WTC11 (cell line): ENCODE measurements around the gene CCR8. TPM values are rescaled to one million over a fixed set of nuclear protein-coding genes. Genes with fewer than 3 reads are reported as not detected.
A peak's percentile ranks its signal among the peaks of the same experiment; 100 is the strongest.

Experiments used
- ATAC-seq: fragments of 200-7000 bp; cut with Tn5 transposase; 2 replicates; pipeline ENCODE4 v1.10.0; 2021; ENCODE audit warnings: mild to moderate bottlenecking, moderate library complexity
- CTCF ChIA-PET: fragments of 300-600 bp; sonication (Branson Sonifier 250); formaldehyde crosslinking; loops from one replicate; lab custom pipeline; 2021; ENCODE audit warnings: antibody characterized with exemption; lab: Charles Lee
- POLR2A ChIA-PET: fragments of 350-600 bp; sonication (Branson Sonifier 250); formaldehyde crosslinking; loops from one replicate; lab custom pipeline; 2021; ENCODE audit warnings: antibody characterized with exemption; lab: Charles Lee
- DNase-seq: peaks from one replicate; pipeline ENCODE4 v3.0.0; 2021; ENCODE audit warnings: low spot score
- H3K27ac Mint-ChIP-seq: 2 replicates; pipeline ENCODE4 v1.8.0; 2021; ENCODE audit warnings: mixed read lengths
- H3K27me3 Mint-ChIP-seq: 2 replicates; pipeline ENCODE4 v1.8.0; 2021; ENCODE audit warnings: low read depth, mild to moderate bottlenecking, moderate library complexity, mixed read lengths
- H3K36me3 Mint-ChIP-seq: 2 replicates; pipeline ENCODE4 v1.8.0; 2021; ENCODE audit warnings: mixed read lengths
- H3K4me1 Mint-ChIP-seq: 2 replicates; pipeline ENCODE4 v1.8.0; 2022; ENCODE audit warnings: mixed read lengths
- H3K4me3 Mint-ChIP-seq: 2 replicates; pipeline ENCODE4 v1.8.0; 2021; ENCODE audit warnings: mild to moderate bottlenecking, moderate library complexity, mixed read lengths
- H3K9me3 Mint-ChIP-seq: 2 replicates; pipeline ENCODE4 v1.8.0; 2021; ENCODE audit warnings: mixed read lengths
- AR ChIP-seq: fragments of 250-450 bp; sonication (Bioruptor Pico); IDR thresholded peaks from 2 replicates; pipeline ENCODE4 v1.9.0; 2021; ENCODE audit warnings: mild to moderate bottlenecking
- ARID4B ChIP-seq: sonication (generic); formaldehyde crosslinking; IDR thresholded peaks from 2 replicates; pipeline ENCODE4 v1.8.0; 2023; ENCODE audit warnings: missing genetic modification reagents, mild to moderate bottlenecking, borderline replicate concordance
- ATF2 ChIP-seq: sonication (generic); formaldehyde crosslinking; IDR thresholded peaks from 2 replicates; pipeline ENCODE4 v1.8.1; 2022; ENCODE audit warnings: low read depth, missing genetic modification reagents, borderline replicate concordance
- E2F4 ChIP-seq: sonication (generic); formaldehyde crosslinking; IDR thresholded peaks from 2 replicates; pipeline ENCODE4 v1.8.1; 2022; ENCODE audit warnings: low read depth, mild to moderate bottlenecking, moderate library complexity, missing genetic modification reagents, borderline replicate concordance
- GABPB1 ChIP-seq: sonication (generic); formaldehyde crosslinking; IDR thresholded peaks from 2 replicates; pipeline ENCODE4 v1.8.1; 2023; ENCODE audit warnings: mild to moderate bottlenecking, missing genetic modification reagents
- HMGXB4 ChIP-seq: sonication (generic); formaldehyde crosslinking; IDR thresholded peaks from 2 replicates; pipeline ENCODE4 v1.8.1; 2023; ENCODE audit warnings: mild to moderate bottlenecking, moderate library complexity, missing genetic modification reagents
- KAT7 ChIP-seq: sonication (generic); formaldehyde crosslinking; IDR thresholded peaks from 2 replicates; pipeline ENCODE4 v1.8.1; 2023; ENCODE audit warnings: missing genetic modification reagents, mild to moderate bottlenecking, borderline replicate concordance
- MXD4 ChIP-seq: fragments of 250-450 bp; sonication (Bioruptor Pico); IDR thresholded peaks from 2 replicates; pipeline ENCODE4 v1.8.0; 2021; ENCODE audit warnings: mild to moderate bottlenecking, moderate library complexity, borderline replicate concordance
- NR3C1 ChIP-seq: sonication (generic); formaldehyde crosslinking; conservative IDR thresholded peaks from 2 replicates; pipeline ENCODE4 v1.8.1; 2023; ENCODE audit warnings: low read depth, mild to moderate bottlenecking, missing genetic modification reagents
- SMAD4 ChIP-seq: sonication (generic); formaldehyde crosslinking; IDR thresholded peaks from 2 replicates; pipeline ENCODE4 v1.8.0; 2022; ENCODE audit warnings: mild to moderate bottlenecking, missing genetic modification reagents
- SP1 ChIP-seq: sonication (generic); formaldehyde crosslinking; conservative IDR thresholded peaks from 2 replicates; pipeline ENCODE4 v1.8.1; 2022; ENCODE audit warnings: missing genetic modification reagents
- ZNF121 ChIP-seq: sonication (generic); formaldehyde crosslinking; IDR thresholded peaks from 2 replicates; pipeline ENCODE4 v1.8.0; 2023; ENCODE audit warnings: missing genetic modification reagents
- ZNF263 ChIP-seq: sonication (generic); formaldehyde crosslinking; IDR thresholded peaks from 2 replicates; pipeline ENCODE4 v1.8.1; 2022; ENCODE audit warnings: low read depth, mild to moderate bottlenecking, moderate library complexity, missing genetic modification reagents
- ZNF317 ChIP-seq: sonication (generic); formaldehyde crosslinking; IDR thresholded peaks from 2 replicates; pipeline ENCODE4 v1.8.1; 2023; ENCODE audit warnings: low read depth, mild to moderate bottlenecking, moderate library complexity, missing genetic modification reagents, borderline replicate concordance
- ZNF532 ChIP-seq: fragments of 250-450 bp; sonication (Bioruptor Pico); IDR thresholded peaks from 2 replicates; pipeline ENCODE4 v1.9.0; 2021; ENCODE audit warnings: mild to moderate bottlenecking, borderline replicate concordance
- total RNA-seq: library from RNA; stranded (reverse); gene quantifications from 3 replicates; pipeline ENCODE4 v1.2.3, GENCODE V29; 2021

Gene CCR8
- total RNA-seq, 1 experiment from 2014 or later = 0.33 TPM

GRCh38 chr3:39346785-39347585 is 17.5 kb downstream of the CCR8 start:
- peaks cover 35% of the 10 kb centered on the region for H3K4me1 Mint-ChIP-seq
- POLR2A ChIA-PET = no interaction called here
- TF ChIP-seq ARID4B (CRISPR knock-in tag) = no peak
- TF ChIP-seq MXD4 (CRISPR knock-in tag) = no peak
- TF ChIP-seq SP1 (CRISPR knock-in tag) = no peak
- TF ChIP-seq ZNF532 (CRISPR knock-in tag) = no peak
- no peak for TF ChIP-seq ATF2 (CRISPR knock-in tag)
- TF ChIP-seq GABPB1 (CRISPR knock-in tag) = no peak
- TF ChIP-seq KAT7 = no peak
- TF ChIP-seq NR3C1 (CRISPR knock-in tag) = no peak
- no peak for TF ChIP-seq SMAD4
- no peak for TF ChIP-seq ZNF317
- no peak for TF ChIP-seq E2F4

GRCh38 chr3:39347586-39347876 is 18.0 kb downstream of the CCR8 start:
- Mint-ChIP-seq H3K9me3 (no peaks in the 10 kb centered on the region), H3K27ac (0 out of 2 replicates have a peak overlapping the region, but pooled peaks have one; percentile 6), H3K4me3 (no peak overlapping the region), H3K36me3 (no peaks in the 10 kb centered on the region), H3K4me1 (peaks cover 35% of the 10 kb centered on the region), H3K27me3 (no peaks in the 10 kb centered on the region)
- ChIA-PET CTCF (interaction anchor here (1.3 to 3.6 kb wide), 4 partner anchors 29 to 59 kb away, joined by 4 to 18 read pairs (median 12); no protein-coding TSS in a partner anchor), POLR2A (no interaction called here)
- ATAC-seq (peak; percentile 66; the same call in 1 of the 2 replicates), DNase-seq (no peak)
- no peak for TF ChIP-seq AR (CRISPR knock-in tag)
- TF ChIP-seq ZNF263 = no peak
- TF ChIP-seq HMGXB4 = no peak
- TF ChIP-seq E2F4 = no peak
- TF ChIP-seq ZNF121 = no peak

More at GRCh38 chr3:39346785-39347585, 17.5 kb downstream of the CCR8 start:
- DNase-seq (no peak), ATAC-seq (peak; percentile 92)
- CTCF ChIA-PET = interaction anchor here (0.8 to 3.6 kb wide), 5 partner anchors 30 to 220 kb away, joined by 3 to 18 read pairs (median 11); no protein-coding TSS in a partner anchor
- Mint-ChIP-seq H3K27ac (no peak overlapping the region), H3K27me3 (no peaks in the 10 kb centered on the region), H3K9me3 (no peaks in the 10 kb centered on the region), H3K36me3 (no peaks in the 10 kb centered on the region), H3K4me3 (no peak overlapping the region)
